ENCODE data around the gene RCSD1.

DNA sequence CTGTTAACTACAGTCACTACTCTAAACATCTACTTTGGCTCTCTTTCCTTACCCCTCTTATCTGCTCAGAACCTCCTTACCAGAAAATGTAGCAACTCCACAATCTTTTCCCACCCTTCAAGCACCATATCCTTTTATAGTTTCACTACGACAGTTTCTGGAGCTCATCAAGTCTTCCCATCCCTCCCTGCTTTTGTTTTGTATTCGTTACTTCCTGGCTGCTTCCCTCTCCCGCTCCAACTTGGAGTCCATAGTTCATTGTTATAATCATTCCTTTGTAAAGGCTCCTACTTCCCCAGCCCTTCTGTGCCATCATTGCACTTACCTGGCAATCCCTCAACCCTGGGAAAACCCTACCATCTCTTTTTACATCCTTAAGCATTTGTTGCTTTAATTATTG lies 109.7 kb downstream of the RCSD1 start:
- no peak for TF ChIP-seq POLR2A (IDR thresholded peaks at IDR 0.05)
- TF ChIP-seq, protein P1, sequence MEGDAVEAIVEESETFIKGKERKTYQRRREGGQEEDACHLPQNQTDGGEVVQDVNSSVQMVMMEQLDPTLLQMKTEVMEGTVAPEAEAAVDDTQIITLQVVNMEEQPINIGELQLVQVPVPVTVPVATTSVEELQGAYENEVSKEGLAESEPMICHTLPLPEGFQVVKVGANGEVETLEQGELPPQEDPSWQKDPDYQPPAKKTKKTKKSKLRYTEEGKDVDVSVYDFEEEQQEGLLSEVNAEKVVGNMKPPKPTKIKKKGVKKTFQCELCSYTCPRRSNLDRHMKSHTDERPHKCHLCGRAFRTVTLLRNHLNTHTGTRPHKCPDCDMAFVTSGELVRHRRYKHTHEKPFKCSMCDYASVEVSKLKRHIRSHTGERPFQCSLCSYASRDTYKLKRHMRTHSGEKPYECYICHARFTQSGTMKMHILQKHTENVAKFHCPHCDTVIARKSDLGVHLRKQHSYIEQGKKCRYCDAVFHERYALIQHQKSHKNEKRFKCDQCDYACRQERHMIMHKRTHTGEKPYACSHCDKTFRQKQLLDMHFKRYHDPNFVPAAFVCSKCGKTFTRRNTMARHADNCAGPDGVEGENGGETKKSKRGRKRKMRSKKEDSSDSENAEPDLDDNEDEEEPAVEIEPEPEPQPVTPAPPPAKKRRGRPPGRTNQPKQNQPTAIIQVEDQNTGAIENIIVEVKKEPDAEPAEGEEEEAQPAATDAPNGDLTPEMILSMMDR (IDR thresholded peaks at IDR 0.05) = no peak
